Mucosa of stomach (tissue), 1 donor: ENCODE data around the gene XK.

Experiments
- H3K27me3 ChIP-seq: one replicate; pipeline ENCODE4 v1.7.0; 2013; ENCODE audit warnings: mild to moderate bottlenecking, low read length; ENCODE audit not compliant: control insufficient read depth, insufficient read depth
- H3K36me3 ChIP-seq: one replicate; pipeline ENCODE4 v1.7.0; 2013; ENCODE audit warnings: low read length; ENCODE audit not compliant: control insufficient read depth, insufficient read depth
- H3K4me1 ChIP-seq: one replicate; pipeline ENCODE4 v1.7.0; 2013; ENCODE audit warnings: mild to moderate bottlenecking, low read length; ENCODE audit not compliant: control insufficient read depth, insufficient read depth
- H3K4me3 ChIP-seq: one replicate; pipeline ENCODE4 v1.7.0; 2013; ENCODE audit warnings: low read length
- H3K9ac ChIP-seq: one replicate; pipeline ENCODE4 v1.7.0; 2013; ENCODE audit warnings: mild to moderate bottlenecking, low read length, moderate library complexity
- H3K9me3 ChIP-seq: one replicate; pipeline ENCODE4 v1.7.0; 2013; ENCODE audit warnings: mild to moderate bottlenecking, low read length, moderate library complexity; ENCODE audit not compliant: control insufficient read depth
- donor health status: Pancreatic carcinoma.

The XK gene

GRCh38 chrX:37726346-37726745 is 40.8 kb downstream of the XK start:
- H3K9me3 ChIP-seq: no peaks in the 10 kb centered on the region
- H3K4me1 ChIP-seq: no peaks in the 10 kb centered on the region
- H3K27me3 ChIP-seq: no peaks in the 10 kb centered on the region
- no peak overlapping the region for H3K4me3 ChIP-seq
- H3K9ac ChIP-seq: no peak overlapping the region
- H3K36me3 ChIP-seq: no peaks in the 10 kb centered on the region

DNA sequence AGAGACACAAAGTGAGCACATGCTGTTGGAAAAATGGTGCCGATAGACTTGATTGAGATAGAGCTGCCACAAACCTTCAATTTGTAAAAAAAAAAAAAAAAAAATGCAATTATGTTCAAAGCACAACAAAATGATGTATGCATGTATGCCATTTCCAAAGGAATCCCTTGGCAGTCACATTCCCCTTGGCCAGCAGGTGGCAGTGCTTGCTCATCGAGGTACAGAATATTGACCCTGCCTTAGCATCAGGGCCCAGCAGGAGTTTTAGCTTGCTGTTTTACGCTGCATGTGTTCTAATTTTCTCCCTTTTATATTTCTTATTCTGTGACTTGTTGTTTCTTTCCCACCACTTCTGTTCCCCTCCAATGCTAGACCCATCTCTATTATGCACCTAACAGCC is 59.8 kb downstream of the XK start:
- H3K9ac ChIP-seq: no peak overlapping the region
- H3K4me1 ChIP-seq: peaks cover 6% of the 10 kb centered on the region
- no peaks in the 10 kb centered on the region for H3K9me3 ChIP-seq
- H3K36me3 ChIP-seq: no peaks in the 10 kb centered on the region
- H3K4me3 ChIP-seq: no peak overlapping the region
- H3K27me3 ChIP-seq: no peaks in the 10 kb centered on the region

DNA sequence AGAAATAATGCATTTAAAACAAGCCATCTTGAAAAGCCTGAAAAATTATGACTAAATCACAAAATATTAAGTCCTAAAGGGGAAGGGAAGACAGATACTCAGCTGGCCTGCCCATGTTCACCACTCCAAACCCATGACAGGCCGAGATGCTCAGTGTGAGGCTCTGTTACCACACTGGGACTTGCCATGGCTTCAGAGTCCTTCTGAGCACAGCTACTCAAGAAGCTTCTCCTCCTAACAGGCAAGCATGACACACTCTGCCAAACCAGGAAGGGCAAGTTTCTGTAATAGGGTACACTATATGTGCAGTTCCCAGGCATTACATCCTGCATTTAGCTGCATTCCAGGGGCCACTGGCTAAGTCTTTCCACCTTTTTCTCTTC is 60.2 kb downstream of the XK start:
- H3K9ac ChIP-seq: no peak overlapping the region
- no peak overlapping the region for H3K4me3 ChIP-seq
- no peaks in the 10 kb centered on the region for H3K36me3 ChIP-seq
- no peaks in the 10 kb centered on the region for H3K27me3 ChIP-seq
- peaks cover 6% of the 10 kb centered on the region for H3K4me1 ChIP-seq
- no peaks in the 10 kb centered on the region for H3K9me3 ChIP-seq

DNA sequence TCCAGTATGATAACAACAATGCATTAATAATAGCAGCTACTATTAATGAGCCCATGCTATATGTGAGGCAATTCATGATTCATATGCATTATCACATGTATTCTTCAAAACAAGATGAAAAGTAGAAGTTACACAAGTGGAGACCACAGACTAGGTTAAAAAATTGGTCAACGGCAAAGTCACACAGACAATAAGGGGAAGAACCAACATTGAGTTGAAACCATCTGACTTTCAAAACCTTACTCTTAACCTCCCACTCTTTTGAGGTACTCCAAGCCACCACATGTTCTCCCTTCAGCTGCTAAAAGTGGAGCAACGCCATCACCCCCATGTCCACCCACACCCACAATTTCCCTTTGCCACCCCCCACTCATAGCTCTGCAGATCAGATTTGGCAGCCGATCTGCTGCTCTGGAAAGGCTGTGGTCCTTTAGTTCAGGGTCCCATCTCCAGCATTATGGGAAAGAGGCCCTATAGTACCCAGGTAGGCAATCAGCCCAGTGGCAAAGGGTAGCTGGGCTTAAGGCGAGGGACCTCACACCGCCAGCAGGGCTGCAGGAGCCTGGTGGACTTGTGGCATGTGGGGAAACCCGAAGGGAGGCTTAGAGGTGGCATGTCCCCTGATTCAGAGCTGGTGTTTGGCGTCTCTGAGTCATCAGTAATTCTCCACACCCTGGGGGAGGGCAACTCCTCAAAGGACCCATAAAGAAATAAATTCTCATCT is 60.8 kb downstream of the XK start:
- Histone ChIP-seq H3K27me3 (no peaks in the 10 kb centered on the region), H3K9ac (no peak overlapping the region), H3K4me3 (no peak overlapping the region), H3K4me1 (peaks cover 6% of the 10 kb centered on the region), H3K36me3 (no peaks in the 10 kb centered on the region), H3K9me3 (no peaks in the 10 kb centered on the region)

DNA sequence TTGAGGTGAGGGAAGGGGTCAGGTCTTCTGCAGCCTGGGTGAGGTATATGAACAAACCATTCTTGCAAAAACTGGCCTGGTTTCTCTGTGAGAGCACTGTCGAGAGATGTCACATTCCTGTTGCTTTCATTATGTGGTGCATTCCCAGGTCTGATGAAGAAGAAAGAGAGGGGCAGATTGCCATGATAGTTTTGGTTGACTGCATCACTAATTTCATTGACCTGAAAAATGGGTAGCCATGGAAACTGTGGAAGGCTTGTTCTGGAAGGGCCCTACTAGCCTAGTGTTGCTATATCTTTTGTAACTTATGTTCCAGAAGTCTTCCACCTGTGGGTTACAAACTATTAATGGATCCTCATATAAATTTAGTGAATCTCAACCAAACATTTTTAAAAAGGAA is 61.4 kb downstream of the XK start:
- Histone ChIP-seq H3K9me3 (no peaks in the 10 kb centered on the region), H3K9ac (no peak overlapping the region), H3K4me3 (no peak overlapping the region), H3K36me3 (no peaks in the 10 kb centered on the region), H3K27me3 (no peaks in the 10 kb centered on the region), H3K4me1 (peaks cover 6% of the 10 kb centered on the region)

- H3K4me3 ChIP-seq: no peak overlapping the region
- H3K36me3 ChIP-seq: no peaks in the 10 kb centered on the region
- no peak overlapping the region for H3K9ac ChIP-seq
- no peaks in the 10 kb centered on the region for H3K9me3 ChIP-seq
- no peaks in the 10 kb centered on the region for H3K4me1 ChIP-seq
- H3K27me3 ChIP-seq: no peaks in the 10 kb centered on the region
Observed at GRCh38 chrX:37752281-37752680, 66.7 kb downstream of the XK start.

DNA sequence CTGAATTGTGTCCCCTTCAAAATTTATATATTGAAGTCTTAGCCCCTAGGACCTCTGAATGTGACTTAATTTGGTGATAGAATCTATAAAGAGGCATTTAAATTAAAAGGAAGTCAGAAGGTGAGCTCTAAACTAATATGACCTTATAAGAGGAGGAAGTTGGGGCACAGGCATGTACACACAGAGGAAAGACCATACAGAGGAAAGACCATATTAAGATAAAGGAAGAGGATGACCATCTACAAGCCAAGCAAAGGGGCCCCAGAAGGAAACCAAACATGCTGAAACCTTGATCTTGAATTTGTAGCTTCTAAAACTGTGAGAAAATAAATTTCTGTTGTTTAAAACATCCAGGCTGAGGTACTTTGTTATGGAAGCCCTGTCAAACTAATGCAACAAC is 67.3 kb downstream of the XK start:
- H3K4me1 ChIP-seq: no peaks in the 10 kb centered on the region
- H3K9ac ChIP-seq: no peak overlapping the region
- no peak overlapping the region for H3K4me3 ChIP-seq
- no peaks in the 10 kb centered on the region for H3K9me3 ChIP-seq
- no peaks in the 10 kb centered on the region for H3K27me3 ChIP-seq
- no peaks in the 10 kb centered on the region for H3K36me3 ChIP-seq

- no peaks in the 10 kb centered on the region for H3K27me3 ChIP-seq
Observed at GRCh38 chrX:37753384-37753783, 67.8 kb downstream of the XK start.

DNA sequence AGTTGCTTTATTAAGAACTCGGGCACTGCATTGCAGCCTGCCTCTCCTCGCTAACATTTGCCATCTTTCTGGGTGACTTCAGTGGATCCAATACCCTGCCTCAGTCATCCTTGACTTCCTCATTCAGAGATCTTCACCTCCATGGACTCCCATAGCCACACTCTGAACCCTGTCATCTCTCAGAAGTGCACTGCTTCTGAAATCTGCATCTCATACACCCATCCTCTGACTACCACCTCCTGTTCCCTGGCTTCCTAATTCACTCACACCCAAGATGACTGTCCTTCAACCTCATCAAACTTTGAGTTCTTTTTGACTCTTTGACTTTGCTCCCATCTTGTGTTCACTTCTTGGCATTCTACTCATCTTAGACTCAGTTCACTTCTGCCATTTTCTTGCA is 68.9 kb downstream of the XK start:
- H3K9me3 ChIP-seq: no peaks in the 10 kb centered on the region
- no peak overlapping the region for H3K9ac ChIP-seq
- H3K27me3 ChIP-seq: no peaks in the 10 kb centered on the region
- H3K36me3 ChIP-seq: no peaks in the 10 kb centered on the region
- H3K4me3 ChIP-seq: no peak overlapping the region
- H3K4me1 ChIP-seq: no peaks in the 10 kb centered on the region

More at GRCh38 chrX:37753384-37753783, 67.8 kb downstream of the XK start:
- Histone ChIP-seq H3K4me3 (no peak overlapping the region), H3K36me3 (no peaks in the 10 kb centered on the region), H3K9me3 (no peaks in the 10 kb centered on the region), H3K4me1 (no peaks in the 10 kb centered on the region), H3K9ac (no peak overlapping the region)

- Histone ChIP-seq H3K9me3 (no peaks in the 10 kb centered on the region), H3K4me1 (no peaks in the 10 kb centered on the region), H3K36me3 (no peaks in the 10 kb centered on the region), H3K9ac (no peak overlapping the region), H3K4me3 (no peak overlapping the region), H3K27me3 (no peaks in the 10 kb centered on the region)
Observed at GRCh38 chrX:37755025-37755424, 69.4 kb downstream of the XK start.

- Histone ChIP-seq H3K9me3 (no peaks in the 10 kb centered on the region), H3K9ac (no peak overlapping the region)
Observed at GRCh38 chrX:37757082-37757481, 71.5 kb downstream of the XK start.

GRCh38 chrX:37759351-37759750 is 73.8 kb downstream of the XK start:
- no peaks in the 10 kb centered on the region for H3K36me3 ChIP-seq
- H3K9ac ChIP-seq: no peak overlapping the region
- H3K4me3 ChIP-seq: no peak overlapping the region
- H3K4me1 ChIP-seq: no peaks in the 10 kb centered on the region
- H3K27me3 ChIP-seq: no peaks in the 10 kb centered on the region
- no peaks in the 10 kb centered on the region for H3K9me3 ChIP-seq

More at GRCh38 chrX:37757082-37757481, 71.5 kb downstream of the XK start:
- no peak overlapping the region for H3K4me3 ChIP-seq
- H3K4me1 ChIP-seq: no peaks in the 10 kb centered on the region
- no peaks in the 10 kb centered on the region for H3K27me3 ChIP-seq
- no peaks in the 10 kb centered on the region for H3K36me3 ChIP-seq
